GM12878 (cell line): Measurements from ENCODE around the gene MTRFR. TPM values are rescaled to one million over a fixed set of nuclear protein-coding genes. Genes with fewer than 3 reads are reported as not detected.
"Not testable (repeated sequence)": the region's sequence is repeated elsewhere in the genome, so short reads cannot be mapped to it uniquely, and the experiment has no call there.

ENCODE experiments used
- ATAC-seq: fragments of 200-7000 bp; cut with Tn5 transposase; 3 replicates; pipeline ENCODE4 v1.9.1; 2020; ENCODE audit warnings: mild to moderate bottlenecking, moderate library complexity
- BruUV-seq: library from RNA; stranded (reverse); fragments of 400-500 nt; replicated peaks from 2 replicates; lab custom pipeline; 2021; lab: Mats Ljungman, UMichigan
- CTCF ChIA-PET: fragments of 300-600 bp; sonication (Branson Sonifier 250); formaldehyde crosslinking; extraction: SDS; loops from one replicate; lab custom pipeline; 2021; ENCODE audit warnings: inconsistent platforms; lab: Yijun Ruan, JAX
- POLR2A ChIA-PET: fragments of 350-600 bp; formaldehyde crosslinking; extraction: SDS; loops from one replicate; lab custom pipeline; 2021; ENCODE audit warnings: inconsistent platforms; lab: Charles Lee
- RAD21 ChIA-PET: fragments of 300-600 bp; sonication (Branson Sonifier 250); formaldehyde crosslinking; loops from one replicate; lab custom pipeline; 2023; ENCODE audit warnings: antibody characterized with exemption; ENCODE audit not compliant: unreplicated experiment; lab: Charles Lee
- SMC1A ChIA-PET: fragments of 300-600 bp; sonication (Branson Sonifier 250); formaldehyde crosslinking; loops from one replicate; lab custom pipeline; 2023; ENCODE audit not compliant: unreplicated experiment, uncharacterized antibody; lab: Charles Lee
- DNase-seq: peaks from one replicate; pipeline ENCODE4 v3.0.0-alpha.2; 2011; ENCODE audit warnings: low read depth, low spot score
- FAIRE-seq: peaks from 3 replicates; lab custom pipeline; 2011; peaks lifted over from hg19 to GRCh38; lab: Jason Lieb, UNC
- H2AFZ ChIP-seq: 2 replicates; pipeline ENCODE4 v1.6.0; 2011; ENCODE audit warnings: low read depth, low read length, control low read depth; ENCODE audit not compliant: control insufficient read depth
- H3K27ac ChIP-seq: 2 replicates; pipeline ENCODE4 v1.5.1; 2011; ENCODE audit warnings: control low read depth; ENCODE audit not compliant: control insufficient read depth, insufficient read depth
- H3K27me3 ChIP-seq, 2 experiments: replicated peaks in 1 of 2; 2 replicates each; pipeline versions ENCODE4 v1.6.0 to v1.6.1; 2011; ENCODE audit warnings: low read length in 1 of 2; ENCODE audit not compliant: control insufficient read depth in 2 of 2, insufficient read depth in 2 of 2
- H3K36me3 ChIP-seq, 2 experiments: 2 replicates each; pipeline ENCODE4 v1.5.1; 2011; ENCODE audit warnings: low read length in 1 of 2; ENCODE audit not compliant: control insufficient read depth in 2 of 2, insufficient read depth in 2 of 2
- H3K4me1 ChIP-seq: 2 replicates; pipeline ENCODE4 v1.6.1; 2011; ENCODE audit warnings: mild to moderate bottlenecking, low read length, moderate library complexity, mixed read lengths; ENCODE audit not compliant: control insufficient read depth, insufficient read depth
- H3K4me2 ChIP-seq: 2 replicates; pipeline ENCODE4 v1.6.0; 2011; ENCODE audit warnings: control low read depth; ENCODE audit not compliant: control insufficient read depth, insufficient read depth
- H3K4me3 ChIP-seq: fragments of 200-600 bp; sonication (generic); 2 replicates; pipeline ENCODE4 v1.5.1; 2016
- H3K79me2 ChIP-seq: 2 replicates; pipeline ENCODE4 v1.6.0; 2011; ENCODE audit warnings: low read length; ENCODE audit not compliant: control insufficient read depth, insufficient read depth
- H3K9ac ChIP-seq: 2 replicates; pipeline ENCODE4 v1.8.0; 2011; ENCODE audit warnings: low read length, control low read depth, mixed read lengths; ENCODE audit not compliant: control insufficient read depth, insufficient read depth
- H3K9me3 ChIP-seq: replicated peaks from 3 replicates; pipeline ENCODE4 v1.5.1; 2011; ENCODE audit warnings: mild to moderate bottlenecking, low read length; ENCODE audit not compliant: control insufficient read depth, insufficient read depth
- H4K20me1 ChIP-seq: 2 replicates; pipeline ENCODE4 v1.6.0; 2011; ENCODE audit not compliant: control insufficient read depth, insufficient read depth
- BCL11A ChIP-seq: IDR thresholded peaks from 2 replicates; pipeline ENCODE4 v1.6.1; 2011; ENCODE audit warnings: low read depth, low read length
- EP300 ChIP-seq, 2 experiments: fragments of 150-350 bp in 1 of 2; IDR thresholded peaks; 2 replicates each; pipeline ENCODE4 v1.6.1; 2011 to 2012; ENCODE audit warnings: low read depth in 2 of 2, low read length in 2 of 2, borderline replicate concordance in 1 of 2, improper control_type of control experiment in 1 of 2, inconsistent platforms in 1 of 2; ENCODE audit not compliant: control insufficient read depth in 1 of 2
- ESRRA ChIP-seq: IDR thresholded peaks from 2 replicates; pipeline ENCODE4 v1.6.1; 2012; ENCODE audit warnings: mild to moderate bottlenecking, low read length, improper control_type of control experiment
- HSF1 ChIP-seq: fragments of 150-350 bp; IDR thresholded peaks from 2 replicates; pipeline ENCODE4 v1.6.1; 2014; ENCODE audit warnings: mild to moderate bottlenecking, low read depth, low read length
- KLF5 ChIP-seq: fragments of 450-650 bp; IDR thresholded peaks from 2 replicates; pipeline ENCODE4 v1.6.1; 2014; ENCODE audit warnings: mild to moderate bottlenecking; ENCODE audit not compliant: partially characterized antibody
- PML ChIP-seq: IDR thresholded peaks from 2 replicates; pipeline ENCODE4 v1.6.1; 2012; ENCODE audit warnings: low read length, inconsistent platforms
- POLR2AphosphoS2 ChIP-seq: IDR thresholded peaks from 2 replicates; pipeline ENCODE4 v1.6.1; 2011; ENCODE audit warnings: low read depth, mild to moderate bottlenecking, low read length, improper control_type of control experiment, moderate library complexity
- WGBS: methylation state at CpG from one replicate; pipeline ENCODE4 v1.1.6; 2016; ENCODE audit warnings: low lambda C conversion rate; ENCODE audit not compliant: insufficient replicate concordance, insufficient coverage; ENCODE audit errors: missing lambda C conversion rate; 5-methylcytosine and 5-hydroxymethylcytosine counted together
- in situ Hi-C: fragments of 300-500 bp; cut with MboI; formaldehyde crosslinking; loops from 9 replicates; pipeline ENCODE4 v1.14.3; 2018; ENCODE audit warnings: mixed read lengths
- intact Hi-C: fragments of 100-400 bp; cut with micrococcal nuclease; formaldehyde crosslinking; loops from one replicate; pipeline ENCODE4 v1.14.2; 2022; ENCODE audit not compliant: unreplicated experiment
- polyA plus RNA-seq, 11 experiments: library from polyadenylated mRNA; depleted of rRNA in 4 of 11; unstranded in 6 of 11; stranded (reverse) in 5 of 11; fragments of >200 nt; fragmentation: Nextera tagmentation in 4 of 11; fragmentation: Illumina TruSeq in 1 of 11; extraction: Ambion mirVana in 4 of 11; extraction: Trizol in 1 of 11; gene quantifications; 1 replicate in 1 of 11; 2 replicates in 10 of 11; pipeline versions ENCODE4 v1.2.1 to v1.2.3, GENCODE V29; 2011 to 2016; ENCODE audit warnings: inconsistent platforms in 2 of 11, missing spikeins in 2 of 11, low read depth in 1 of 11
- total RNA-seq, 4 experiments: library from RNA; depleted of rRNA in 3 of 4; stranded (reverse); fragments of >200 nt in 3 of 4; fragmentation: Illumina TruSeq in 1 of 4; extraction: Trizol in 1 of 4; gene quantifications; 2 replicates each; pipeline versions ENCODE4 v1.2.1 to v1.2.3, GENCODE V29; 2013 to 2021

Gene MTRFR
- total and polyA plus RNA-seq, 10 of the 15 experiments (the other 5 are each of a cell fraction or from before 2014, with no cell fraction given) = 12.2 to 33.4 (median 24.8) TPM

GRCh38 chr12:123252365-123252764, 19.1 kb downstream of the MTRFR start:
- ATAC-seq, H3K79me2 ChIP-seq, H3K9ac ChIP-seq, H3K4me3 ChIP-seq, H4K20me1 ChIP-seq, H3K4me2 ChIP-seq, H3K27me3 ChIP-seq, SMC1A ChIA-PET, FAIRE-seq, BruUV-seq, intact Hi-C loops, RAD21 ChIA-PET, H3K9me3 ChIP-seq, DNase-seq, H3K27ac ChIP-seq, in situ Hi-C loops, H3K4me1 ChIP-seq, H2AFZ ChIP-seq: not testable (repeated sequence)
- CTCF ChIA-PET = interaction anchor here (1.0 to 2.0 kb wide), 3 partner anchors 11 to 17 kb away, joined by 4 to 9 read pairs (median 4); no protein-coding TSS in a partner anchor
- WGBS = 95% methylated on average over 9 of the region's 9 CpGs
- POLR2A ChIA-PET = interaction anchor here (2.5 kb wide), 1 partner anchor 19 kb away, joined by 10 read pairs; the partner anchor contains the start of genes MPHOSPH9 and MTRFR
- peaks cover 16 to 17% of the 10 kb centered on the region in 2 experiments for H3K36me3 ChIP-seq

GRCh38 chr12:123253641-123254459, 20.6 kb downstream of the MTRFR start:
- ChIA-PET POLR2A (no interaction called here), RAD21 (no interaction called here), SMC1A (no interaction called here), CTCF (interaction anchor here (0.7 to 1.1 kb wide), 2 partner anchors 210 to 329 kb away, joined by 3 read pairs; no protein-coding TSS in a partner anchor)
- intact Hi-C loops = no loop called here
- no peaks in the 10 kb centered on the region; the same call in 1 of the 2 replicates for H4K20me1 ChIP-seq
- FAIRE-seq (no peak), ATAC-seq (no peak), DNase-seq (no peak)
- H3K9ac ChIP-seq = no peak overlapping the region
- H3K27ac ChIP-seq = no peak overlapping the region
- H2AFZ ChIP-seq = no peak overlapping the region
- 96% methylated on average over 23 of the region's 24 CpGs for WGBS
- no TSS peak for BruUV-seq
- peaks cover 5% of the 10 kb centered on the region for H3K79me2 ChIP-seq
- H3K27me3 ChIP-seq = no peaks in the 10 kb centered on the region
- H3K4me2 ChIP-seq = no peak overlapping the region
- H3K36me3 ChIP-seq = peaks cover 11 to 17% of the 10 kb centered on the region in 2 experiments
- in situ Hi-C loops = no loop called here
- no peak overlapping the region for H3K4me3 ChIP-seq
- H3K4me1 ChIP-seq = no peaks in the 10 kb centered on the region
- no peaks in the 10 kb centered on the region for H3K9me3 ChIP-seq
- TF ChIP-seq BCL11A (no peak), ESRRA (no peak), HSF1 (no peak), KLF5 (no peak), POLR2AphosphoS2 (no peak), PML (no peak), EP300 (IDR thresholded peaks at IDR 0.05; ENCODE audit: borderline replicate concordance in 1 of 2, control insufficient read depth in 1 of 2, low read depth in 2 of 2, low read length in 2 of 2) (no peak)
